ENCODE data around the gene DLGAP1.
"Not testable (repeated sequence)": the region's sequence is repeated elsewhere in the genome, so short reads cannot be mapped to it uniquely, and the experiment has no call there.

Gene DLGAP1

DNA sequence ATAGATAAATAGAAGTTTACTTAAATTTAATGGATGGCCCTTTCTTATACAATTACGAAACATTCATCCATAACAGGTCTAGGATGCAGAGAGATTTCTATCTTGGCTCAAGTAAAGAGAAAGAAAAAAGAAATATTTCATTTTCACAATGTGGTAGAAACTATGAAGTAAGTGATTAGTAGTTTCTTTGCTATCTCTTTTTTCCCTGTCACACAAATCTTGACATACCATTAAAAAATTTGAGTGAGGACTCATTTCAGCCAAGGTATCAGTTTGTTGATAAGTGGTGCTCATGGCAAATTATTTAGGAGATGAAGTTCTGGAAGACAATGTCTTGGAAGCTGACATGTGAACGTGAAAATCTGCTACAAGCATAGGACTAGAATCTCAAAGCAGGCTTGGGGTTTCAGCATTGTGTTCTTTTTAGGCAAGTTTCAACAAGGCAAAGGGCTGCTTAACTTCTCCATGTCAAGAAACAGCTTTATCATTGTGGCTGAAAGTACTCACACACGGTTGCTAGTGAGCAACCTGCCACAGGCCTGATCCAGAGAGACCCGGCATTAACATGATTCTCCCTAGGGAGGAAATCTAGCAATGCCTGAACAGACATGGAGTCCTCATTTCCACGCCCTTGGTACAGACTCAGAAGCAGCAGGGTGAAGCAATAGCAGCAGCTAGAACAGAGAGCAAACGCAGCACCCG, 414.6 kb downstream of the DLGAP1 start:
- Histone ChIP-seq H3K9me3 (ENCODE audit: low read length) (no peaks in the 10 kb centered on the region), H3K4me2 (ENCODE audit: low read length) (no peak overlapping the region), H3K4me3 (ENCODE audit: low read depth, low read length, poor library complexity, severe bottlenecking) (no peak overlapping the region), H3K27ac (ENCODE audit: low read depth, low read length, poor library complexity, severe bottlenecking) (no peak overlapping the region), H3K9ac (ENCODE audit: low read length) (no peak overlapping the region), H3K9me2 (ENCODE audit: low read depth, low read length) (no peaks in the 10 kb centered on the region), H2AFZ (ENCODE audit: low read length) (no peak overlapping the region), H3K4me1 (ENCODE audit: insufficient read depth, low read length, severe bottlenecking) (no peaks in the 10 kb centered on the region), H4K20me1 (ENCODE audit: insufficient read depth, low read length) (no peaks in the 10 kb centered on the region), H3K36me3 (ENCODE audit: insufficient read depth, low read length) (no peaks in the 10 kb centered on the region), H3K79me2 (ENCODE audit: insufficient read depth, low read length) (no peaks in the 10 kb centered on the region), H3F3A (ENCODE audit: insufficient read depth, low read length) (no peaks in the 10 kb centered on the region), H3K27me3 (ENCODE audit: insufficient read depth, low read length) (no peaks in the 10 kb centered on the region)
- no peak for TF ChIP-seq EZH2 (IDR thresholded peaks at IDR 0.05; ENCODE audit: borderline replicate concordance, low read length)
- no peak for TF ChIP-seq CTCF (IDR thresholded peaks at IDR 0.05; ENCODE audit: low read length)

DNA sequence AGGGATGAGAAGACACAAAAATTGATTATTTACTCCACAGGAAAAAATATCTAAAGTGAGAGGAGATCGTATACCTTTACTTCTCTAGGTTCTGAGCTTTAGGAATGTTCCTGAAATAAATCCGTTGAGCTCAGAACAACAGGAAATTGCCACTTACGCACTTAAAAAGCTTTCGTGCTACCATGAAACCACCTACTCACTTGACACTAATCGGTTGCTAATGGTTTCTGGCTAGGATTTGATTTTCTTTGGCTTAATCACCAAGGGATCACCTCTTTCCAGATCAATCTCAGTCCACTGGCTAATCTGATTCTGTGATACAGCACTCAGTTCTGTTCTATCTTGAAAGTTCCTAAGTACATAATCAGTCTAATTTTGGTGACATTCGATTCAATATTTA, 419.6 kb downstream of the DLGAP1 start:
- Histone ChIP-seq H2AFZ (ENCODE audit: low read length) (no peak overlapping the region), H3K27me3 (ENCODE audit: insufficient read depth, low read length) (no peaks in the 10 kb centered on the region)
- no peak for TF ChIP-seq CTCF (IDR thresholded peaks at IDR 0.05; ENCODE audit: low read length)
- no peak for TF ChIP-seq EZH2 (IDR thresholded peaks at IDR 0.05; ENCODE audit: borderline replicate concordance, low read length)

DNA sequence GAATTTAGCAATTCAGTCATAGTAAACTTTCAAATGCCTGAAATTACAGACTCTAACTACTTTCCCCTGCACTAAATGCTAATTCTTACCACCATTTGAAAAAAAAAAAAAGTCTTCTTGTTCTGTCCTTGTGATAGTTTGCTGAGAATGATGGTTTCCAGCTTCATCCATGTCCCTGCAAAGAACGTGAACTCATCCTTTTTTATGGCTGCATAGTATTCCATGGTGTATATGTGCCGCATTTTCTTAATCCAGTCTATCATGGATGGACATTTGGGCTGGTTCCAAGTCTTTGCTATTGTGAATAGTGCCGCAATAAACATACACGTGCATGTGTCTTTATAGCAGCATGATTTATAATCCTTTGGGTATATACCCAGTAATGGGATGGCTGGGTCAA, 420.3 kb downstream of the DLGAP1 start:
- not testable (repeated sequence) for H2AFZ ChIP-seq (ENCODE audit: low read length); H3K27me3 ChIP-seq (ENCODE audit: insufficient read depth, low read length); H3K4me2 ChIP-seq (ENCODE audit: low read length); H3F3A ChIP-seq (ENCODE audit: insufficient read depth, low read length); H3K4me1 ChIP-seq (ENCODE audit: insufficient read depth, low read length, severe bottlenecking); H3K79me2 ChIP-seq (ENCODE audit: insufficient read depth, low read length); H3K9me3 ChIP-seq (ENCODE audit: low read length); H3K9me2 ChIP-seq (ENCODE audit: low read depth, low read length); H3K27ac ChIP-seq (ENCODE audit: low read depth, low read length, poor library complexity, severe bottlenecking); H3K36me3 ChIP-seq (ENCODE audit: insufficient read depth, low read length); H4K20me1 ChIP-seq (ENCODE audit: insufficient read depth, low read length); H3K4me3 ChIP-seq (ENCODE audit: low read depth, low read length, poor library complexity, severe bottlenecking); H3K9ac ChIP-seq (ENCODE audit: low read length)

More for the DNA sequence above, 419.6 kb downstream of the DLGAP1 start:
- no peaks in the 10 kb centered on the region for H3K9me3 ChIP-seq (ENCODE audit: low read length)
- H3K79me2 ChIP-seq (ENCODE audit: insufficient read depth, low read length): no peaks in the 10 kb centered on the region
- no peak overlapping the region for H3K4me2 ChIP-seq (ENCODE audit: low read length)
- H3K36me3 ChIP-seq (ENCODE audit: insufficient read depth, low read length): no peaks in the 10 kb centered on the region
- no peak overlapping the region for H3K27ac ChIP-seq (ENCODE audit: low read depth, low read length, poor library complexity, severe bottlenecking)
- no peaks in the 10 kb centered on the region for H3F3A ChIP-seq (ENCODE audit: insufficient read depth, low read length)
- no peaks in the 10 kb centered on the region for H4K20me1 ChIP-seq (ENCODE audit: insufficient read depth, low read length)
- H3K4me1 ChIP-seq (ENCODE audit: insufficient read depth, low read length, severe bottlenecking): no peaks in the 10 kb centered on the region
- H3K9ac ChIP-seq (ENCODE audit: low read length): no peak overlapping the region
- no peaks in the 10 kb centered on the region for H3K9me2 ChIP-seq (ENCODE audit: low read depth, low read length)
- no peak overlapping the region for H3K4me3 ChIP-seq (ENCODE audit: low read depth, low read length, poor library complexity, severe bottlenecking)

- no peaks in the 10 kb centered on the region for H3K9me3 ChIP-seq (ENCODE audit: low read length)
- H3K4me1 ChIP-seq (ENCODE audit: insufficient read depth, low read length, severe bottlenecking): no peaks in the 10 kb centered on the region
- no peaks in the 10 kb centered on the region for H3F3A ChIP-seq (ENCODE audit: insufficient read depth, low read length)
- H3K9me2 ChIP-seq (ENCODE audit: low read depth, low read length): no peaks in the 10 kb centered on the region
- H3K4me3 ChIP-seq (ENCODE audit: low read depth, low read length, poor library complexity, severe bottlenecking): no peak overlapping the region
- no peaks in the 10 kb centered on the region for H4K20me1 ChIP-seq (ENCODE audit: insufficient read depth, low read length)
- no peak overlapping the region for H2AFZ ChIP-seq (ENCODE audit: low read length)
- H3K27me3 ChIP-seq (ENCODE audit: insufficient read depth, low read length): no peaks in the 10 kb centered on the region
- H3K79me2 ChIP-seq (ENCODE audit: insufficient read depth, low read length): no peaks in the 10 kb centered on the region
- TF ChIP-seq CTCF (IDR thresholded peaks at IDR 0.05; ENCODE audit: low read length): no peak
- TF ChIP-seq EZH2 (IDR thresholded peaks at IDR 0.05; ENCODE audit: borderline replicate concordance, low read length): no peak
- H3K4me2 ChIP-seq (ENCODE audit: low read length): no peak overlapping the region
- H3K27ac ChIP-seq (ENCODE audit: low read depth, low read length, poor library complexity, severe bottlenecking): no peak overlapping the region
- H3K36me3 ChIP-seq (ENCODE audit: insufficient read depth, low read length): no peaks in the 10 kb centered on the region; the same call in 1 of the 2 replicates
- no peak overlapping the region for H3K9ac ChIP-seq (ENCODE audit: low read length)
Observed at GRCh38 chr18:4026542-4026941, 428.6 kb downstream of the DLGAP1 start.

Measured in OCI-LY1 (cell line).